Measurements from ENCODE around the gene ANO4.

The ANO4 gene

GRCh38 chr12:100789975-100790374, 4.6 kb upstream of the ANO4 start:
- no peak overlapping the region for H3K4me3 ChIP-seq (ENCODE audit: insufficient read depth, low read depth, low read length)
- no peaks in the 10 kb centered on the region for H3K9me3 ChIP-seq (ENCODE audit: control insufficient read depth, low read length)
- H3K36me3 ChIP-seq (ENCODE audit: control insufficient read depth, insufficient read depth, low read length), result no peaks in the 10 kb centered on the region
- H3K27ac ChIP-seq (ENCODE audit: insufficient read depth, low read depth, low read length, poor library complexity, severe bottlenecking), result no peak overlapping the region
- no peaks in the 10 kb centered on the region for H3K27me3 ChIP-seq (ENCODE audit: control insufficient read depth, insufficient read depth, low read length, poor library complexity, severe bottlenecking)
- 93 to 94% methylated on average over 2 of the region's 2 CpGs for WGBS, 2 experiments
- peaks cover 8% of the 10 kb centered on the region for H3K4me1 ChIP-seq (ENCODE audit: control insufficient read depth, insufficient read depth, low read length)

- H3K27ac ChIP-seq (ENCODE audit: insufficient read depth, low read depth, low read length, poor library complexity, severe bottlenecking), result no peak overlapping the region
- H3K36me3 ChIP-seq (ENCODE audit: control insufficient read depth, insufficient read depth, low read length), result no peaks in the 10 kb centered on the region
- H3K4me1 ChIP-seq (ENCODE audit: control insufficient read depth, insufficient read depth, low read length), result peaks cover 12% of the 10 kb centered on the region
- no peaks in the 10 kb centered on the region for H3K9me3 ChIP-seq (ENCODE audit: control insufficient read depth, low read length)
- H3K4me3 ChIP-seq (ENCODE audit: insufficient read depth, low read depth, low read length), result no peak overlapping the region
- no peaks in the 10 kb centered on the region for H3K27me3 ChIP-seq (ENCODE audit: control insufficient read depth, insufficient read depth, low read length, poor library complexity, severe bottlenecking)
- 100% methylated on average over 1 of the region's 1 CpG; no CpG with 5 or more reads in 1 of the 2 experiments for WGBS, 2 experiments
Observed at GRCh38 chr12:100790552-100790951, 4.0 kb upstream of the ANO4 start.

- Histone ChIP-seq H3K36me3 (ENCODE audit: control insufficient read depth, insufficient read depth, low read length) (no peaks in the 10 kb centered on the region), H3K27ac (ENCODE audit: insufficient read depth, low read depth, low read length, poor library complexity, severe bottlenecking) (no peak overlapping the region)
- WGBS, 2 experiments, result 89 to 92% methylated on average over 2 of the region's 2 CpGs
Observed at GRCh38 chr12:100793182-100793581, 1.4 kb upstream of the ANO4 start.

GRCh38 chr12:100795174-100795799, 711 bp downstream of the ANO4 start:
- Histone ChIP-seq H3K4me1 (ENCODE audit: control insufficient read depth, insufficient read depth, low read length) (peaks cover 36% of the 10 kb centered on the region), H3K4me3 (ENCODE audit: insufficient read depth, low read depth, low read length) (peak overlapping the region; percentile 11), H3K27ac (ENCODE audit: insufficient read depth, low read depth, low read length, poor library complexity, severe bottlenecking) (no peak overlapping the region), H3K36me3 (ENCODE audit: control insufficient read depth, insufficient read depth, low read length) (no peaks in the 10 kb centered on the region), H3K27me3 (ENCODE audit: control insufficient read depth, insufficient read depth, low read length, poor library complexity, severe bottlenecking) (no peaks in the 10 kb centered on the region), H3K9me3 (ENCODE audit: control insufficient read depth, low read length) (no peaks in the 10 kb centered on the region)
- 36 to 42% methylated on average over 9 of the region's 9 CpGs for WGBS, 2 experiments

More at GRCh38 chr12:100793182-100793581, 1.4 kb upstream of the ANO4 start:
- no peaks in the 10 kb centered on the region for H3K9me3 ChIP-seq (ENCODE audit: control insufficient read depth, low read length)
- no peak overlapping the region for H3K4me3 ChIP-seq (ENCODE audit: insufficient read depth, low read depth, low read length)
- H3K4me1 ChIP-seq (ENCODE audit: control insufficient read depth, insufficient read depth, low read length), result peaks cover 31% of the 10 kb centered on the region
- H3K27me3 ChIP-seq (ENCODE audit: control insufficient read depth, insufficient read depth, low read length, poor library complexity, severe bottlenecking), result no peaks in the 10 kb centered on the region

- Histone ChIP-seq H3K4me3 (ENCODE audit: insufficient read depth, low read depth, low read length) (no peak overlapping the region), H3K27ac (ENCODE audit: insufficient read depth, low read depth, low read length, poor library complexity, severe bottlenecking) (no peak overlapping the region), H3K9me3 (ENCODE audit: control insufficient read depth, low read length) (no peaks in the 10 kb centered on the region), H3K36me3 (ENCODE audit: control insufficient read depth, insufficient read depth, low read length) (no peaks in the 10 kb centered on the region), H3K4me1 (ENCODE audit: control insufficient read depth, insufficient read depth, low read length) (peaks cover 36% of the 10 kb centered on the region), H3K27me3 (ENCODE audit: control insufficient read depth, insufficient read depth, low read length, poor library complexity, severe bottlenecking) (no peaks in the 10 kb centered on the region)
- 68 to 80% methylated on average over 5 to 6 of the region's 6 CpGs for WGBS, 2 experiments
Observed at GRCh38 chr12:100795800-100796179, 1.2 kb downstream of the ANO4 start.

- H3K36me3 ChIP-seq (ENCODE audit: control insufficient read depth, insufficient read depth, low read length), result no peaks in the 10 kb centered on the region
- no peak overlapping the region for H3K27ac ChIP-seq (ENCODE audit: insufficient read depth, low read depth, low read length, poor library complexity, severe bottlenecking)
- H3K4me1 ChIP-seq (ENCODE audit: control insufficient read depth, insufficient read depth, low read length), result peaks cover 36% of the 10 kb centered on the region
- no peaks in the 10 kb centered on the region for H3K9me3 ChIP-seq (ENCODE audit: control insufficient read depth, low read length)
- H3K4me3 ChIP-seq (ENCODE audit: insufficient read depth, low read depth, low read length), result no peak overlapping the region
- H3K27me3 ChIP-seq (ENCODE audit: control insufficient read depth, insufficient read depth, low read length, poor library complexity, severe bottlenecking), result no peaks in the 10 kb centered on the region
- WGBS, 2 experiments, result 85 to 88% methylated on average over 3 of the region's 3 CpGs
Observed at GRCh38 chr12:100796621-100797020, 2.0 kb downstream of the ANO4 start.

GRCh38 chr12:100797246-100797645, 2.7 kb downstream of the ANO4 start:
- Histone ChIP-seq H3K4me3 (ENCODE audit: insufficient read depth, low read depth, low read length) (no peak overlapping the region), H3K27me3 (ENCODE audit: control insufficient read depth, insufficient read depth, low read length, poor library complexity, severe bottlenecking) (no peaks in the 10 kb centered on the region), H3K9me3 (ENCODE audit: control insufficient read depth, low read length) (no peaks in the 10 kb centered on the region), H3K36me3 (ENCODE audit: control insufficient read depth, insufficient read depth, low read length) (no peaks in the 10 kb centered on the region), H3K27ac (ENCODE audit: insufficient read depth, low read depth, low read length, poor library complexity, severe bottlenecking) (no peak overlapping the region), H3K4me1 (ENCODE audit: control insufficient read depth, insufficient read depth, low read length) (peaks cover 36% of the 10 kb centered on the region)
- WGBS, 2 experiments, result 35 to 52% methylated on average over 1 of the region's 1 CpG

- no peaks in the 10 kb centered on the region for H3K27me3 ChIP-seq (ENCODE audit: control insufficient read depth, insufficient read depth, low read length, poor library complexity, severe bottlenecking)
- H3K27ac ChIP-seq (ENCODE audit: insufficient read depth, low read depth, low read length, poor library complexity, severe bottlenecking), result no peak overlapping the region
- H3K9me3 ChIP-seq (ENCODE audit: control insufficient read depth, low read length), result no peaks in the 10 kb centered on the region
- no peak overlapping the region for H3K4me3 ChIP-seq (ENCODE audit: insufficient read depth, low read depth, low read length)
- H3K4me1 ChIP-seq (ENCODE audit: control insufficient read depth, insufficient read depth, low read length), result peaks cover 36% of the 10 kb centered on the region
- no peaks in the 10 kb centered on the region for H3K36me3 ChIP-seq (ENCODE audit: control insufficient read depth, insufficient read depth, low read length)
Observed at GRCh38 chr12:100797786-100798185, 3.2 kb downstream of the ANO4 start.

- Histone ChIP-seq H3K9me3 (ENCODE audit: control insufficient read depth, low read length) (no peaks in the 10 kb centered on the region), H3K4me3 (ENCODE audit: insufficient read depth, low read depth, low read length) (no peak overlapping the region), H3K36me3 (ENCODE audit: control insufficient read depth, insufficient read depth, low read length) (no peaks in the 10 kb centered on the region), H3K4me1 (ENCODE audit: control insufficient read depth, insufficient read depth, low read length) (peaks cover 36% of the 10 kb centered on the region), H3K27me3 (ENCODE audit: control insufficient read depth, insufficient read depth, low read length, poor library complexity, severe bottlenecking) (no peaks in the 10 kb centered on the region), H3K27ac (ENCODE audit: insufficient read depth, low read depth, low read length, poor library complexity, severe bottlenecking) (no peak overlapping the region)
- 76 to 78% methylated on average over 3 of the region's 3 CpGs for WGBS, 2 experiments
Observed at GRCh38 chr12:100798286-100799160, 3.9 kb downstream of the ANO4 start.

GRCh38 chr12:100799770-100800169, 5.2 kb downstream of the ANO4 start:
- no peaks in the 10 kb centered on the region for H3K27me3 ChIP-seq (ENCODE audit: control insufficient read depth, insufficient read depth, low read length, poor library complexity, severe bottlenecking)
- H3K4me3 ChIP-seq (ENCODE audit: insufficient read depth, low read depth, low read length), result no peak overlapping the region
- H3K4me1 ChIP-seq (ENCODE audit: control insufficient read depth, insufficient read depth, low read length), result peaks cover 31% of the 10 kb centered on the region
- H3K9me3 ChIP-seq (ENCODE audit: control insufficient read depth, low read length), result no peaks in the 10 kb centered on the region
- 93 to 96% methylated on average over 2 of the region's 2 CpGs for WGBS, 2 experiments
- no peaks in the 10 kb centered on the region for H3K36me3 ChIP-seq (ENCODE audit: control insufficient read depth, insufficient read depth, low read length)
- H3K27ac ChIP-seq (ENCODE audit: insufficient read depth, low read depth, low read length, poor library complexity, severe bottlenecking), result no peak overlapping the region

All from ectodermal cell (in vitro differentiated cells).